Liver (tissue), 9 donors: ENCODE measurements around the gene RPLP2. TPM values are rescaled to one million over a fixed set of nuclear protein-coding genes. Genes with fewer than 3 reads are reported as not detected.

Experiments used
- DNase-seq: peaks from one replicate; pipeline ENCODE4 v3.0.0-alpha.2; 2017; ENCODE audit warnings: low spot score
- H3K27ac ChIP-seq, 2 donors: one replicate each; pipeline ENCODE4 v1.7.0; 2013; ENCODE audit warnings: inconsistent platforms in 2 of 2, low read length in 2 of 2, control low read depth in 1 of 2, low read depth in 1 of 2, mild to moderate bottlenecking in 1 of 2
- H3K27me3 ChIP-seq, 4 donors: one replicate each; pipeline versions ENCODE4 v1.6.1 to v1.7.0; 2013; ENCODE audit warnings: low read length in 3 of 4, inconsistent platforms in 1 of 4, mild to moderate bottlenecking in 1 of 4, moderate library complexity in 1 of 4; ENCODE audit not compliant: control insufficient read depth in 4 of 4, insufficient read depth in 4 of 4
- H3K36me3 ChIP-seq, 4 donors: one replicate each; pipeline versions ENCODE4 v1.6.1 to v1.7.0; 2013; ENCODE audit warnings: low read length in 3 of 4, mild to moderate bottlenecking in 3 of 4, low read depth in 1 of 4, moderate library complexity in 1 of 4; ENCODE audit not compliant: control insufficient read depth in 4 of 4, insufficient read depth in 3 of 4
- H3K4me1 ChIP-seq, 4 donors: one replicate each; pipeline versions ENCODE4 v1.6.1 to v1.7.0; 2013; ENCODE audit warnings: low read length in 3 of 4, mild to moderate bottlenecking in 3 of 4, moderate library complexity in 1 of 4; ENCODE audit not compliant: control insufficient read depth in 4 of 4, insufficient read depth in 4 of 4
- H3K4me3 ChIP-seq, 3 donors: one replicate each; pipeline versions ENCODE4 v1.6.1 to v1.7.0; 2013; ENCODE audit warnings: low read length in 3 of 3, control low read depth in 1 of 3, low read depth in 1 of 3, mild to moderate bottlenecking in 1 of 3
- H3K9ac ChIP-seq, 2 donors: one replicate each; pipeline ENCODE4 v1.7.0; 2013; ENCODE audit warnings: low read length in 2 of 2, mild to moderate bottlenecking in 2 of 2, moderate library complexity in 2 of 2, control low read depth in 1 of 2, low read depth in 1 of 2
- H3K9me3 ChIP-seq, 4 donors: one replicate each; pipeline versions ENCODE4 v1.6.1 to v1.7.0; 2013; ENCODE audit warnings: low read length in 3 of 4; ENCODE audit not compliant: control insufficient read depth in 4 of 4
- CTCF ChIP-seq: fragments of 150-350 bp; IDR thresholded peaks from 2 replicates; pipeline ENCODE4 v1.5.1; 2017; ENCODE audit warnings: improper control_type of control experiment, low read depth, low read length; ENCODE audit not compliant: missing input control
- FOXA2 ChIP-seq: IDR thresholded peaks from 2 replicates; pipeline ENCODE4 v1.6.1; 2016; ENCODE audit warnings: antibody characterized with exemption
- GABPA ChIP-seq, 2 donors: IDR thresholded peaks in 1 of 2; conservative IDR thresholded peaks in 1 of 2; 2 replicates each; pipeline ENCODE4 v1.6.1; 2016; ENCODE audit warnings: antibody characterized with exemption in 2 of 2, mild to moderate bottlenecking in 1 of 2, moderate library complexity in 1 of 2
- HNF4A ChIP-seq, 2 donors: conservative IDR thresholded peaks; 2 replicates each; pipeline ENCODE4 v1.6.1; 2016; ENCODE audit warnings: antibody characterized with exemption in 2 of 2, mild to moderate bottlenecking in 2 of 2
- HNF4G ChIP-seq: IDR thresholded peaks from 2 replicates; pipeline ENCODE4 v1.6.1; 2016; ENCODE audit warnings: antibody characterized with exemption
- MAX ChIP-seq: IDR thresholded peaks from 2 replicates; pipeline ENCODE4 v1.6.1; 2016; ENCODE audit warnings: antibody characterized with exemption
- NR2F2 ChIP-seq: IDR thresholded peaks from 2 replicates; pipeline ENCODE4 v1.6.1; 2016; ENCODE audit warnings: antibody characterized with exemption
- RAD21 ChIP-seq, 2 donors: IDR thresholded peaks; 2 replicates each; pipeline ENCODE4 v1.6.1; 2016; ENCODE audit warnings: antibody characterized with exemption in 2 of 2, mild to moderate bottlenecking in 2 of 2
- REST ChIP-seq: IDR thresholded peaks from 2 replicates; pipeline ENCODE4 v1.6.1; 2016; ENCODE audit warnings: antibody characterized with exemption, mild to moderate bottlenecking
- RXRA ChIP-seq, 2 donors: IDR thresholded peaks; 2 replicates each; pipeline ENCODE4 v1.6.1; 2017 to 2018; ENCODE audit warnings: antibody characterized with exemption in 2 of 2, mild to moderate bottlenecking in 1 of 2
- TAF1 ChIP-seq: conservative IDR thresholded peaks from 2 replicates; pipeline ENCODE4 v1.6.1; 2016; ENCODE audit warnings: antibody characterized with exemption, mild to moderate bottlenecking
- YY1 ChIP-seq: IDR thresholded peaks from 2 replicates; pipeline ENCODE4 v1.6.1; 2016; ENCODE audit warnings: antibody characterized with exemption, mild to moderate bottlenecking
- ZBTB33 ChIP-seq: IDR thresholded peaks from 2 replicates; pipeline ENCODE4 v1.6.1; 2016; ENCODE audit warnings: antibody characterized with exemption
- WGBS: extraction: QIAGEN DNeasy Blood & Tissue Kit; methylation state at CpG from one replicate; pipeline ENCODE4 v1.1.7; 2013; 5-methylcytosine and 5-hydroxymethylcytosine counted together
- polyA plus RNA-seq, 2 donors: library from polyadenylated mRNA; stranded (reverse) in 1 of 2; unstranded in 1 of 2; fragments of 200-250 nt in 1 of 2; fragments of >200 nt in 1 of 2; fragmentation: Nextera tagmentation in 1 of 2; extraction: Ambion mirVana in 1 of 2; gene quantifications; one replicate each; pipeline versions ENCODE4 v1.2.1 to v1.2.3, GENCODE V29; 2013 to 2015
- total RNA-seq, 2 donors: library from RNA; depleted of rRNA; stranded (reverse); fragments of >200 nt; gene quantifications; one replicate each; pipeline ENCODE4 v1.2.3, GENCODE V29; 2014
- donor health status: healthy.
- donor health status: healthy.
- donor health status: healthy.
- donor health status: healthy.
- donor health status: healthy.

Gene RPLP2
- total and polyA plus RNA-seq, 4 donors = 59.8 to 476 (median 285) TPM

GRCh38 chr11:858053-858761 is 48.4 kb downstream of the RPLP2 start:
- no peak for DNase-seq
- H3K36me3 ChIP-seq = no peaks in the 10 kb centered on the region
- H3K4me1 ChIP-seq = peaks cover 0 to 7% (median 3%) of the 10 kb centered on the region in 4 donors
- H3K4me3 ChIP-seq = no peak overlapping the region
- H3K9me3 ChIP-seq = no peaks in the 10 kb centered on the region
- WGBS = 86% methylated on average over 27 of the region's 27 CpGs
- no peak overlapping the region for H3K27ac ChIP-seq
- no peaks in the 10 kb centered on the region for H3K27me3 ChIP-seq
- H3K9ac ChIP-seq = no peak overlapping the region
- TF ChIP-seq RAD21 (IDR thresholded peaks at IDR 0.05) (no peak), CTCF (no peak)

- Histone ChIP-seq H3K4me1 (peaks cover 0 to 7% (median 3%) of the 10 kb centered on the region in 4 donors), H3K27ac (no peak overlapping the region), H3K4me3 (no peak overlapping the region), H3K9me3 (no peaks in the 10 kb centered on the region), H3K36me3 (peaks cover 0 to 2% (median 0%) of the 10 kb centered on the region in 4 donors), H3K27me3 (no peaks in the 10 kb centered on the region), H3K9ac (no peak overlapping the region)
- TF ChIP-seq MAX = no peak
- DNase-seq = no peak
- 90% methylated on average over 37 of the region's 37 CpGs for WGBS
These were observed 49.1 kb downstream of the RPLP2 start for GRCh38 chr11:858762-859339.

GRCh38 chr11:859394-860131 is 49.8 kb downstream of the RPLP2 start:
- H3K36me3 ChIP-seq = peaks cover 0 to 2% (median 0%) of the 10 kb centered on the region in 4 donors
- H3K27ac ChIP-seq = no peak overlapping the region
- H3K9ac ChIP-seq = no peak overlapping the region
- 77% methylated on average over 31 of the region's 31 CpGs for WGBS
- H3K4me3 ChIP-seq = no peak overlapping the region
- TF ChIP-seq YY1 (no peak), TAF1 (no peak), GABPA (IDR thresholded peaks at IDR 0.05 in 1 of 2, conservative IDR thresholded peaks at IDR 0.05 in 1 of 2) (no peak), RXRA (IDR thresholded peaks at IDR 0.05) (no peak), HNF4A (conservative IDR thresholded peaks at IDR 0.05) (no peak), NR2F2 (no peak), FOXA2 (no peak), ZBTB33 (no peak), CTCF (no peak), HNF4G (no peak), REST (no peak)
- H3K4me1 ChIP-seq = peaks cover 0 to 7% (median 3%) of the 10 kb centered on the region in 4 donors
- H3K27me3 ChIP-seq = no peaks in the 10 kb centered on the region
- peak; percentile 84 for DNase-seq
- no peaks in the 10 kb centered on the region for H3K9me3 ChIP-seq
